Common myeloid progenitor, CD34-positive (primary cell): ENCODE measurements around the gene GFER. TPM values are rescaled to one million over a fixed set of nuclear protein-coding genes. Genes with fewer than 3 reads are reported as not detected.
"Not testable (repeated sequence)": the region's sequence is repeated elsewhere in the genome, so short reads cannot be mapped to it uniquely, and the experiment has no call there.

Experiments used
- CTCF ChIA-PET: fragments of 350-600 bp; sonication (Branson Sonifier 250); formaldehyde crosslinking; loops from one replicate; lab custom pipeline; 2021; ENCODE audit warnings: antibody characterized with exemption; lab: Charles Lee
- POLR2A ChIA-PET: fragments of 350-600 bp; sonication (Branson Sonifier 250); formaldehyde crosslinking; loops from one replicate; lab custom pipeline; 2021; ENCODE audit warnings: antibody characterized with exemption; lab: Charles Lee
- DNase-seq, 3 donors: peaks; one replicate each; pipeline versions ENCODE4 v3.0.0 to v3.0.0-alpha.2; 2013
- H3K27ac ChIP-seq, 2 experiments: 1 replicate in 1 of 2; 2 replicates in 1 of 2; pipeline ENCODE4 v1.7.0; 2013; ENCODE audit warnings: inconsistent platforms in 2 of 2, low read length in 2 of 2, mild to moderate bottlenecking in 2 of 2, low read depth in 1 of 2, moderate library complexity in 1 of 2; ENCODE audit not compliant: severe bottlenecking in 2 of 2, insufficient read depth in 1 of 2, poor library complexity in 1 of 2
- H3K27me3 ChIP-seq, 5 experiments: replicated peaks in 2 of 5; 1 replicate in 3 of 5; 2 replicates in 2 of 5; pipeline versions ENCODE4 v1.6.1 to v1.7.0; 2013; ENCODE audit warnings: low read length in 4 of 5, mild to moderate bottlenecking in 2 of 5, moderate library complexity in 2 of 5, inconsistent platforms in 1 of 5; ENCODE audit not compliant: insufficient read depth in 5 of 5, control insufficient read depth in 4 of 5
- H3K36me3 ChIP-seq, 4 experiments: 1 replicate in 2 of 4; 2 replicates in 2 of 4; pipeline versions ENCODE4 v1.6.1 to v1.7.0; 2013; ENCODE audit warnings: low read length in 3 of 4, control low read depth in 1 of 4, mild to moderate bottlenecking in 1 of 4; ENCODE audit not compliant: control insufficient read depth in 4 of 4, insufficient read depth in 4 of 4
- H3K4me1 ChIP-seq, 4 experiments: 1 replicate in 3 of 4; 2 replicates in 1 of 4; pipeline versions ENCODE4 v1.6.1 to v1.7.1; 2013; ENCODE audit warnings: low read length in 3 of 4, mild to moderate bottlenecking in 3 of 4, control low read depth in 1 of 4, inconsistent platforms in 1 of 4, moderate library complexity in 1 of 4; ENCODE audit not compliant: control insufficient read depth in 4 of 4, insufficient read depth in 4 of 4; ENCODE audit errors: control extremely low read depth in 1 of 4
- H3K4me3 ChIP-seq, 7 experiments: 1 replicate in 4 of 7; 2 replicates in 3 of 7; pipeline versions ENCODE4 v1.5.1 to v1.7.0; 2013; ENCODE audit warnings: mild to moderate bottlenecking in 7 of 7, low read length in 6 of 7, moderate library complexity in 6 of 7, inconsistent platforms in 2 of 7, low read depth in 2 of 7, control low read depth in 1 of 7; ENCODE audit not compliant: insufficient read depth in 4 of 7, control insufficient read depth in 1 of 7; ENCODE audit errors: extremely low read depth in 1 of 7
- H3K9me3 ChIP-seq, 5 experiments: 1 replicate in 4 of 5; 2 replicates in 1 of 5; pipeline versions ENCODE4 v1.6.1 to v1.7.1; 2013; ENCODE audit warnings: low read length in 4 of 5, mild to moderate bottlenecking in 2 of 5, inconsistent platforms in 1 of 5, low read depth in 1 of 5, moderate library complexity in 1 of 5; ENCODE audit not compliant: control insufficient read depth in 4 of 5, insufficient read depth in 2 of 5; ENCODE audit errors: control extremely low read depth in 1 of 5
- WGBS: methylation state at CpG from one replicate; pipeline ENCODE4 v1.1.5; 2013; ENCODE audit not compliant: insufficient coverage; 5-methylcytosine and 5-hydroxymethylcytosine counted together
- polyA plus RNA-seq: library from polyadenylated mRNA; unstranded; fragments of 120-200 nt; gene quantifications from one replicate; pipeline ENCODE4 v1.2.1, GENCODE V29; 2013

GFER gene
- polyA plus RNA-seq = 18.9 TPM

GRCh38 chr16:1983544-1984346, at the start of gene GFER:
TSS of gene GFER (plus strand) at chr16:1984193. CDS start at chr16:1984219, 26 bp downstream.
- Histone ChIP-seq H3K27me3 (peaks cover 0 to 59% (median 37%) of the 10 kb centered on the region in 5 experiments), H3K27ac (peak within 1 kb of the TSS in 1 of 2 experiments; percentile 54), H3K9me3 (no peaks in the 10 kb centered on the region), H3K4me1 (peaks cover 0 to 29% (median 24%) of the 10 kb centered on the region in 4 experiments), H3K36me3 (peaks cover 0 to 25% (median 17%) of the 10 kb centered on the region in 4 experiments), H3K4me3 (peak within 1 kb of the TSS; percentile 63 to 82 (median 73))
- DNase-seq = peak; percentile 70 to 85 (median 79)
- under 1% methylated on average over 92 of the region's 109 CpGs for WGBS
- CTCF ChIA-PET = interaction anchor here (1.1 kb wide), 1 partner anchor 20 kb away, joined by 4 read pairs; no protein-coding TSS in a partner anchor
- POLR2A ChIA-PET = interaction anchor here (0.6 to 1.4 kb wide), 2 partner anchors 13 to 19 kb away, joined by 3 to 4 read pairs; partner anchors contain the start of gene RPS2

DNA sequence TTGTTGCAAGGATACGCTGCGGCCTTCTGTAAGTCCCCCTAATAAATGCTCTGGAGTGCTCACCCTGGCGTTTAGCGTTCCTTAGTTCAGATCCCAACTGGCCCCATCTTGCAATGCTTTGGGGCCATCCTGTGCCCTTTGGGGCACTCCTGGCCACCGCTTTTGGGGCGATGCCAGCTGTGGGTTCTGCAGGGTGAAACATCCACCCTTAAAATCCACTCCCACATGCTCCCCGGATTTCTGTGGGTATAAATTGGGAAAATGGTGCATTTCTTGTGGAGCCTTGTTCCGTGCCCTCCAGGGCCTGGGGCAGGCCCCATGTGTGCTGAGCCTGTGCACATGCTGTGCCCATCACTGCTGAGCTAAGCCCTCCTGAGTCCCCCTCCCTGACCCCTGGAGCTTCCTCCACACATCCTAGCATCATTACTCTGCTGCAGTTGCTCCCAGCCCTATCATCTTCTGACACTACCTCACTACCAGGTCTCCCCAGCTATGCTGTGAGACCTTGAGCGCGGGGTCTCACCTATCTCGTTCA, 47.0 kb upstream of the GFER start:
- Histone ChIP-seq H3K9me3 (no peaks in the 10 kb centered on the region), H3K36me3 (peaks cover 8 to 41% (median 25%) of the 10 kb centered on the region in 4 experiments), H3K27ac (no peak overlapping the region), H3K27me3 (no peaks in the 10 kb centered on the region), H3K4me3 (no peak overlapping the region), H3K4me1 (peaks cover under 1 to 9% (median 7%) of the 10 kb centered on the region in 4 experiments)
- CTCF ChIA-PET = interaction anchor here (1.2 kb wide), 1 partner anchor 10 kb away, joined by 3 read pairs; no protein-coding TSS in a partner anchor
- 92% methylated on average over 5 of the region's 11 CpGs for WGBS
- POLR2A ChIA-PET = no interaction called here
- no peak for DNase-seq

GRCh38 chr16:1938316-1938715, 45.7 kb upstream of the GFER start:
- ChIA-PET POLR2A (no interaction called here), CTCF (interaction anchor here (0.6 kb wide), 1 partner anchor 950 kb away, joined by 3 read pairs; no protein-coding TSS in a partner anchor)
- 94% methylated on average over 10 of the region's 10 CpGs for WGBS
- DNase-seq = no peak
- Histone ChIP-seq H3K4me1 (peaks cover 3 to 18% (median 17%) of the 10 kb centered on the region in 4 experiments), H3K27me3 (no peaks in the 10 kb centered on the region), H3K9me3 (no peaks in the 10 kb centered on the region), H3K36me3 (peaks cover 8 to 41% (median 25%) of the 10 kb centered on the region in 4 experiments), H3K4me3 (no peak overlapping the region), H3K27ac (no peak overlapping the region)

DNA sequence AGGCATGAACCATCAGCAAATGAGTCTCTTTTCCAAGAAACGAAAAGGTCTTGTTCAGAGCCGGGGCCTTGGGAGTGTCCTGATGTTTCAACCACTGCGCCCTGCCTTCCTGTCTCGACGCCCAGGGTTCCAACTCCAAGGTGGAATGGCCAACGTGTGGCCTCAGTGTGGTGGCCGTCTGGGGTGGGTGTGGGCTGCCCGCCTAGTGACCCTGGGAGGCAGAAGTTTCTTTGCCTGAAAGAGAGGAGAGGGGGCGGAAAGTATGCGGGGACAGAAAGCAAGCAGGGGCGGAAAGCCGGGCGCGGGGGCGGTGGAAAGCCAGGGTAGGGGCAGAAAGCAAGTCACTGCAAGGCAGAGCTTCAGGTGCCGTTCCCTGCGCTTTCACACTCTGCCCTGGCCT, 45.1 kb upstream of the GFER start:
- ChIA-PET CTCF (interaction anchor here (0.6 kb wide), 1 partner anchor 949 kb away, joined by 3 read pairs; no protein-coding TSS in a partner anchor), POLR2A (no interaction called here)
- no peak overlapping the region for H3K27ac ChIP-seq
- no peak overlapping the region for H3K4me3 ChIP-seq
- peaks cover 8 to 41% (median 25%) of the 10 kb centered on the region in 4 experiments for H3K36me3 ChIP-seq
- H3K9me3 ChIP-seq = no peaks in the 10 kb centered on the region
- no peaks in the 10 kb centered on the region for H3K27me3 ChIP-seq
- peaks cover 3 to 23% (median 19%) of the 10 kb centered on the region in 4 experiments for H3K4me1 ChIP-seq
- 98% methylated on average over 15 of the region's 17 CpGs for WGBS
- no peak for DNase-seq

DNA sequence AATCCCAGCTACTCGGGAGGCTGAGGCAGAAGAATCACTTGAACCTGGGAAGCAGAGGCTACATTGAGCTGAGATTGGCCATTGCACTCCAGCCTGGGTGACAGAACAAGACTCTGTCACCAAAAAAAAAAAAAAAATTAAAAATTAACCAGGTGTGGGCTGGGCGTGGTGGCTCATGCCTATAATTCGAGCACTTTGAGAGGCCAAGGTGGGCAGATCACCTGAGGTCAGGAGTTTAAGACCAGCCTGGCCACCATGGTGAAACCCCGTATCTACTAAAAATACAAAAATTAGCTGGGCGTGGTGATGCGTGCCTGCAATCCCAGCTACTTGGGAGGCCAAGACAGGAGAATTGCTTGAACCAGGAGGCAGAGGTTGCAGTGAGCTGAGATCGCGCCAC, 44.2 kb upstream of the GFER start:
- peaks cover 3 to 25% (median 19%) of the 10 kb centered on the region in 4 experiments for H3K4me1 ChIP-seq
- not testable (repeated sequence) for H3K27ac ChIP-seq, H3K27me3 ChIP-seq, H3K9me3 ChIP-seq, DNase-seq, H3K4me3 ChIP-seq
- CTCF ChIA-PET = interaction anchor here (0.6 to 2.6 kb wide), 3 partner anchors 11 to 1745 kb away, joined by 3 to 9 read pairs (median 3); partner anchors contain the start of genes NUBP2 and SPSB3
- POLR2A ChIA-PET = interaction anchor here (2.0 kb wide), 1 partner anchor 25 kb away, joined by 6 read pairs; the partner anchor contains the start of gene RPS2
- H3K36me3 ChIP-seq = peaks cover 8 to 41% (median 25%) of the 10 kb centered on the region in 4 experiments
- 100% methylated on average over 7 of the region's 8 CpGs for WGBS

DNA sequence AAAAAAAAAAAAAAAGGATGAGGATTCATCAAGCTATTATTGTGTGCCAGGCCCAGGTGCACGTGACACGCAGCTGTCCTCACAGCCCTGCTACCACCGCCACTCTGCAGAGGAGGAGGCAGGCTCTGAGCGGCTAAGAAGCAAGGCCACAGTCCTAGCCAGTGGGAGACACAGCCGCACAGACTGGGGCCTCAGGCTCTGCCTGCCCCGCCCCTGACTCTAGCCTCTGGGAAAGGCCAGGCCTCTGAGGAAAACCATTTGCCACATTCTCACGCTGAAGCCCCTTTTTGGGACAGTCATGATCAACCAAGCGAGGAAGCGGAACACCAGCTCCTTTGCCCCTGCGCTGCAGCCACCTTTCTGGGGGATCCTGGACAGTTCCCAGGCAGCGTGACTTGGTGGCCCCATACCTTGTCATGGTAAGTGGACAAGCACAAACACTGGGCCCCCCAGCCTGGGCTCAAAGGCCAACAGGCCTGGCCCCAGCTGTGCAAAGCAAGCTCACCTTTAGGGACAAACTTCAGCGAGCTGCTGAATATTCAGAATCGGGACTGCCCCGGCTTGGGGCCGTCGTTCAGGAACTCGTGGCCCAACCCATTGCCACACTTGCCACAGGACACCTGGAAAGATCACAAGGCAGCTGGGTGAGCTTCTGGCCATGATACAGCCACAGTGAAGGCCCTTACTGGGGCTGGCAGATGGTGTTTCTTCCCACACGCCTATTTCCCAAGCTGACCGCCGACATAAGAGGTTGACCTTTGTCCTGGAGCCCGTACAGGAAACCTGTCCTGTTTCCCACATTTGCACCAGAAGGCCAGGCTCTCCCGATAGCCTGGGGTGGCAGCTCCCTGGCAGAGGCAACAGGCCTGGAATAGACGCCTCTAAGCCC, 43.5 kb upstream of the GFER start:
- no peak overlapping the region for H3K4me3 ChIP-seq
- H3K27ac ChIP-seq = no peak overlapping the region
- CTCF ChIA-PET = interaction anchor here (0.6 to 2.6 kb wide), 4 partner anchors 11 to 1745 kb away, joined by 3 to 9 read pairs (median 3); partner anchors contain the start of genes NUBP2, RPS2 and SPSB3
- H3K9me3 ChIP-seq = no peaks in the 10 kb centered on the region
- no peak for DNase-seq
- H3K4me1 ChIP-seq = peaks cover 3 to 25% (median 19%) of the 10 kb centered on the region in 4 experiments
- H3K27me3 ChIP-seq = no peaks in the 10 kb centered on the region
- 96% methylated on average over 22 of the region's 23 CpGs for WGBS
- H3K36me3 ChIP-seq = peaks cover 8 to 41% (median 25%) of the 10 kb centered on the region in 4 experiments
- POLR2A ChIA-PET = interaction anchor here (0.6 to 2.0 kb wide), 2 partner anchors 24 to 1923 kb away, joined by 4 to 6 read pairs; partner anchors contain the start of gene RPS2
